GM18502 (cell line): Measurements from ENCODE around the gene GLRA3.
"Not testable (repeated sequence)": the region's sequence is repeated elsewhere in the genome, so short reads cannot be mapped to it uniquely, and the experiment has no call there.

Experiments used
- ATAC-seq: cut with Tn5 transposase; IDR thresholded peaks from one replicate; pipeline ENCODE4 v1.9.1; 2021; ENCODE audit warnings: mild to moderate bottlenecking; ENCODE audit not compliant: unreplicated experiment, poor library complexity

Gene GLRA3

DNA sequence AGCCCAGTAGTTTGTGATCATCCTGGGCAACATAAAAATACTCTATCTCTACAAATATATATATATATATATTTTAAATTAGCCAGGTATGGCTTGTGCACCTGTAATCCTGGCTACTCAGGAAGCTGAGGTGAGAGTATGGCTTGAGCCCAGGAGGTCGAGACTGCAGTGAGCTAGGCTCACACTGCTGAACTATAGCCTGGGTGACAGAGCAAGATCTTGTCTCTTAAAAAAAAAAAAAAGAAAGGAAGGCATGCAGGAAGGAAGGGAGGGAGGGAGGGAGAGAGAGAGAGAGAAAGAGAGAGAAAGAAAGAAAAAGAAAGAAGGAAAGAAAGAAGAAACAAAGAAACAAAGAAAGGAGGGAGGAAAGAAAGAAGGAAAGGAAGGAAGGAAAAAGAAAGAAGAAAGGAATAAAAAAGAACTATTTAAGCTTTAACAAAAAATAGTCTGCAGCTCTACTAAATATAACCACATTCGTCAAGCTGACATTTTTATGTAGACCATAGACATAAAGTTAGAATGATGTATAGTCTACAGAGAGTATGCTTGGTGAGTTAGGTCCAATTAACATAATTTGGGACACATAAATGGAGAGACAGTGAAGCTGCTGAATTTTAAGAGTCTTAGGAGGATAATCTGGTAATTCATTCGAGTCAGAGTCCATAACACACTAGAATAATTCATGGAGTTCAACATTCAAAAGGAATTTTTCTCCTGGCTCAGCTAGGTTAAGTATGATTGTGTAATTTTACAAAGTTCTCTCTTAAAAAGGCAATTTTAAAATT, 111.9 kb downstream of the GLRA3 start:
- ATAC-seq = no peak

DNA sequence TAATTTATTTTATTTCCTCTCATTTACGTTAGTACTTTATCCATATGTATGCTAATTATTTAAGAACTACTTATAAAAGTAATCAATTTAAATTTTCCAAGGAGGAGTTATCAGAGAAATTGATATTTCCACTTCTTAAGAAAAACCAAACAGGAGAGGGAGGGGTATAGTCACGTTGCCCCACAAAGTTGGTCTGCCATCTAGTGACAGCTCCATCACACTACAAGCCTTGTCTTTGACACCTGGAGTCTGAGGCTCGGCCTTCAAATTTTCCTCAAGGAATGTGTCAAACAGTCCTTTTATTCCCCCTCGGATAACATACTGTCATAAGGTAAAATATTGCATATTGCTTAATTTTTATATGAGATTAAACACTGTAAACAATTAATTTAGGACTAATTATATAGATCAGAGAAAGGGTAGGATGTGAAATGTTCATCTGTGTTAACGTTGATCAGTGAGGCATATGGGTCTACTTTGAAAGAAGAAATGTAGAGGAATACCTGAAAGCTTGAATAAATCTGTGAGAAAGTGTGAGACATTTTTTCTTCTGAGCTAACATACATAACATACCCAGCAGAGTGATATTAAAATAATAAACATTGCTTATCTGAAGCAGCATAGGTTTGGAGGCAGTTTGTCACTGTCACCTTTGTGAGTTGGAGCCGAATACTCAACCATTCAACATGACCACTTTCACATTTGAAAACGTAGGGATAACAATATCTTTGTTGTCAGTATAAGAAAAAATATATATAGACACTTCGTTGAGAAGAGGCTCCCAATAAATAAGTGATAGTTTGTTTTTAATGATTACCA, 114.4 kb downstream of the GLRA3 start:
- ATAC-seq = peak; percentile 97

- ATAC-seq = no peak
These were observed 115.2 kb downstream of the GLRA3 start for GRCh38 chr4:174713821-174714220.

GRCh38 chr4:174713181-174713580, 115.9 kb downstream of the GLRA3 start:
- ATAC-seq = no peak

GRCh38 chr4:174709526-174709925, 119.5 kb downstream of the GLRA3 start:
- no peak for ATAC-seq

DNA sequence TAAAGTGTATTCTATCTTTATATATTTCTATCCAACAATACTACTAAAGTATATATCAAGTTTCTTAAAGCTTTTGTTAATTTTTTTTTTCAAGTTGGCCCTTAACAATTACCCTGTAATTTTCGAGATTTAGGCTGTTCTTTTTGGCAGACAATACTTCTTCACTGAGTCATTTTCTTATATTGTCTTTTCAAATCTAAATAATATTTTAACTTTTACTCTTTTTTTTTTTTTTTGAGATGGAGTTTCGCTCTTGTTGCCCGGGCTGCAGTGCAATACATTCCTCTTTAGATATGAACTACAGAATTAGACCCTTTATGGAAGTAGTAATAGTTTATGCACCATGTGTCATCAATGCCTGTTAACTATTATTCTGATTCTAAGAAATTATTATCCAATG, 120.7 kb downstream of the GLRA3 start:
- no peak for ATAC-seq

- ATAC-seq = no peak
These were observed 121.1 kb downstream of the GLRA3 start for GRCh38 chr4:174707902-174708301.

DNA sequence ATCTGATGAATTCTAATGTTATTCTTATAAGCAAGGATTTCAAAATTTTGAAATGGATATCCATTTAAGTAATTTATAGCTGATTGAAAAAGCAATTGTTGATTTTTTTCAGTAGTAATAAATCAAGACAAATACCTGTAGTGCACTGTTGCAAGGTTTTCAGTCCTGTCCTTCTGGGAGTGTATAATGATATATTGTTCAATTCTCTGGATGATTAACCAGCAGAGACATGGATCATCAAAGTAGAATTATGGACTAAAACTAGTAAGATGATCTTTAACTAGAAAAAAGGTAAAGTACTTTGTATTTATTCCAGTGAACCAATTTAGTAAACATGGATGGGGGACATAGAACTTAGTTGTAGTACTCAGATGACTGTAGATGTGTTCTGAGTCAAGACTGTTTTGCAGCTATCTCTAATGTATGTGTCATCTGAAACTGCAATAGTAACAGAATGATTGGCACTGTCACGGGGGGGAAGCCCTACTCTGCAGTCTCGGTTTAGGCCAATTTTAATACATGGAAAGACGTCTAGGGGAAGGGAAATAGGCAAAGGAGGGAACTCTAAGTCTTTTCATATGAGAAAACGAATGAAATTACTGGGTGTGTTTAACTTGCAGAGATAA, 121.9 kb downstream of the GLRA3 start:
- peak; percentile 100 for ATAC-seq

DNA sequence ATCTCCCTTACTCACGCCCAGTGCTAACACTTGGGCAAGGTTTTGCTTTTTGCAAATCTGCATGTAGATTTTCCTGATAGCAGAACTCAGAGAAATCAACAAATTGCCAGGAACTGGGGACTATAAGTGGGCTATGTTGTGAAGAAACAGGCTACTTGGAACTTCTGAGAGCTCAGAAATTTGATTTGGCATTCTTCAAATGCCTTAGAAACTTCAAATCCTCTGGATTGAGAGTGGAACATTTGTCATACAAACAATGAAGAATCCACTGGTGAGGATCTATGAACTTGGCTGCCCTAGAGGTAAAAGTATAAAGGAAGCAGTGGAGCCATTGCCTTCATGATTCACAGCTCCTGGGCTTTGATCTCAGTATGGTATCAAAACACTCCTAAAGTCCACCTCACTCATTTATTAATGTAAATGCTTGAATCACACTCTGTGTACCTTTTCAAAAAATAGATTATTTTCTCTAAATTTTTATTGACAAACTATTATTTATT, 126.0 kb downstream of the GLRA3 start:
- ATAC-seq = no peak

GRCh38 chr4:174699654-174700053, 129.4 kb downstream of the GLRA3 start:
- ATAC-seq = no peak

DNA sequence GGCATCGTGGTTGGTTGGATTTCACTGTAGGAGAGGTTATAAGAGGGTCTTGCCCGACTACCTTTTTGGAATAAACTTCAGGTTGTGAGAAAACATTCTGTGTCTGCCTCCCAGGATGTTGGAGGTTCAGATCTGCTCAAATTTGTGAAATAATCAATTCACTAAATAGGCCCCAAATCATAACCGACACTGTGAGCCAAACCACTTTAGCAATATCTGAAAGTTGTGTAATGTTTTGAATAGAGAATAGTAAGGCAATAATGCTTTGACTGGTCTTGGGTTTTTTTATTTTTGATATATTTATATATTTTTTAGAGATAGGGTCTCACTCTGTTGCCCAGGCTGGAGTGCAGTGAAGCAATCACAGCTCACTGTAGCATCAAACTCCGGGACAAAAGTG, 131.2 kb downstream of the GLRA3 start:
- ATAC-seq = no peak

DNA sequence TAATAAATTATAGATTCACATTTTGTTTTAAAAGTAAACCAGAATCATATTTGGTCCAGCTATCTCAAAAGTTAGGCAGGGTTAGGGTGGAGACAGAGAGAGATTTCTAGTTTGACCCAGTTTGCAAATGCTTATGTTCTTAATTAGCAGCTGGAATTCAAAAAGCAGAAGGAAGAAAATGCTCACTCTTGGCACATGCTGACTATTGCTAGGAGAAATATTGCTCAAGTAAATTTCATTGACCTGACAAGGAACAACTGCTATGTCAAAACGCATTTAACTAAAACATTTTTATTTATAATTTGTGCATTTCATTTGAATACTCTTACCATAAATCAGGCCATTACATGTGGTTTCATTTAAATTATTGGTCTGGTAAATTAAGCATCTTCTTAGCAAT, 131.8 kb downstream of the GLRA3 start:
- ATAC-seq = no peak

- ATAC-seq = no peak
These were observed 132.4 kb downstream of the GLRA3 start for GRCh38 chr4:174696657-174697056.

- ATAC-seq = not testable (repeated sequence)
These were observed 137.2 kb downstream of the GLRA3 start for GRCh38 chr4:174691876-174692275.

- ATAC-seq = no peak
These were observed 138.4 kb downstream of the GLRA3 start for GRCh38 chr4:174690665-174691064.

DNA sequence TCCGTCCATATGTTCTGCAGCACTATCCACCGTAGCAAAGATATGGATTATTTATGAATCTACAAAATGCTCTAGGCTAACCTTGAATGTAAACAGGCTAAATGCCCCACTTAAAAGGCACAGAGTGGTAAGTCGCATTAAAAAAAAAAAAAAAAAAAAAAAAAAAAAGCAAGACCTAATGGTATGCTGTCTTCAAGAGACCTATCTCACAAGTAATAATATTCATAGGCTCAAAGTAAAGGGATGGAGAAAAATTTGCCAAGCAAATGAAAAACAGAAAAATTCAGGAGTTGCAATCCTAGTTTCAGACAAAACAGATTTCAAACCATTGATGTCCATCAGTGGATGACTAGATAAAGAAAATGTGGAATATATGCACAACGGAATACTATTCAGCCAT, 139.4 kb downstream of the GLRA3 start:
- no peak for ATAC-seq

- ATAC-seq = no peak
These were observed 142.2 kb downstream of the GLRA3 start for GRCh38 chr4:174686826-174687225.

DNA sequence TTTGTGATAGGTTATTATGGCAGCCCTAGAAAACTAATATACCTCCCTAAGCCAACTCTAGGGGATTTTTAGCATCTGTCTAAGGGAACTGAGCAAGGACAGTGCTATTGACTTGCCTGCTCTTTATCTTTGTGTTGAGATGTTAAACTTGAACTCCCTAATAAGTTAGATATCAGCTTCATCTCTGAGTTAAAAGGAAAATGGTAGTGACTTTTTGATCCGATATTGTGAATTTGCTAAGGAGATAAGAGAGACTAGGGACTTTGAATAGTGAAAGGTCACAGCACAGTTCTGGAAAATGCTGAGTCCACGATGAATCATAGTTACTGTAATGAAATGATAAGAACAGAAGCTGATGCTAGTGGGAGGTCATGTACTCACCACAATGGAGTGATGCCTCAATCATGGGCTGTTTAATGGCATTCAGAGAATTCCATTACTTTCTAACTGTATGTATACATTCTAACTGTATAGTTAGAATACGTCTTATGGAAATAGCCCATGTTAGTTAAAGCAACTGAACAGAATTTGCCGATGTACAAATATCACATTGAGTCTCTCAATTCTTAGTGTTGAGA, 147.2 kb downstream of the GLRA3 start:
- no peak for ATAC-seq

GRCh38 chr4:174674305-174674840, 154.7 kb downstream of the GLRA3 start:
- no peak for ATAC-seq

DNA sequence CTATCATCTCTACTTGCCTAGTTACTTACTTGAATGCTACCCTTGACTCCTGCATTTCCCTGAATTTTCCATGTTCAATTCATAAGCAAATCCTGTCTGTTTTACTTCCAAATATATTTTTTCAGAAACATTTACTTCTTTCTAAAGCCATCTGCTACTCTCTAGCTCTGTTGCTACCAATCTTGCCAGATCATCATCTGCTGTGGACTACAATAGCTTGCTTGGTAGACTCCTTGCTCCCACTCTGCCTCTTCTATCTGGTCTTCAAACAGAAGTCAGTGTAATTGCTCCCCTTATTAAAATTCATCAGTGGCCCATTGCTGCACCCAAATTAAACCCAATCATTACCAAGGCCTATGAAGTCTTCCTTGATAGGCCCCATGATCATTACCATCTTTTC, 155.2 kb downstream of the GLRA3 start:
- no peak for ATAC-seq
